Transverse colon (tissue), 4 donors: ENCODE data around the gene MRPL55.

Experiments
- EP300 ChIP-seq: sonication (generic); formaldehyde crosslinking; IDR thresholded peaks from one replicate; pipeline ENCODE4 v1.6.1; 2017; ENCODE audit warnings: antibody characterized with exemption, low read depth
- POLR2A ChIP-seq: fragments of 450-650 bp; IDR thresholded peaks from one replicate; pipeline ENCODE4 v1.6.1; 2016; ENCODE audit warnings: antibody characterized with exemption, mild to moderate bottlenecking, moderate library complexity
- POLR2AphosphoS5 ChIP-seq, 3 donors: sonication (generic); formaldehyde crosslinking; IDR thresholded peaks; one replicate each; pipeline ENCODE4 v1.6.1; 2016; ENCODE audit warnings: antibody characterized with exemption in 3 of 3
- TF ChIP-seq, protein P1 (sequence below), 5 experiments: fragments of 200-600 bp in 3 of 5; fragments of 450-650 bp in 2 of 5; sonication (generic) in 3 of 5; IDR thresholded peaks; 1 replicate in 2 of 5; 2 replicates in 3 of 5; pipeline ENCODE4 v1.5.1; 2016 to 2017; ENCODE audit warnings: antibody characterized with exemption in 5 of 5, inconsistent platforms in 3 of 5, mild to moderate bottlenecking in 2 of 5, moderate library complexity in 1 of 5

DNA sequence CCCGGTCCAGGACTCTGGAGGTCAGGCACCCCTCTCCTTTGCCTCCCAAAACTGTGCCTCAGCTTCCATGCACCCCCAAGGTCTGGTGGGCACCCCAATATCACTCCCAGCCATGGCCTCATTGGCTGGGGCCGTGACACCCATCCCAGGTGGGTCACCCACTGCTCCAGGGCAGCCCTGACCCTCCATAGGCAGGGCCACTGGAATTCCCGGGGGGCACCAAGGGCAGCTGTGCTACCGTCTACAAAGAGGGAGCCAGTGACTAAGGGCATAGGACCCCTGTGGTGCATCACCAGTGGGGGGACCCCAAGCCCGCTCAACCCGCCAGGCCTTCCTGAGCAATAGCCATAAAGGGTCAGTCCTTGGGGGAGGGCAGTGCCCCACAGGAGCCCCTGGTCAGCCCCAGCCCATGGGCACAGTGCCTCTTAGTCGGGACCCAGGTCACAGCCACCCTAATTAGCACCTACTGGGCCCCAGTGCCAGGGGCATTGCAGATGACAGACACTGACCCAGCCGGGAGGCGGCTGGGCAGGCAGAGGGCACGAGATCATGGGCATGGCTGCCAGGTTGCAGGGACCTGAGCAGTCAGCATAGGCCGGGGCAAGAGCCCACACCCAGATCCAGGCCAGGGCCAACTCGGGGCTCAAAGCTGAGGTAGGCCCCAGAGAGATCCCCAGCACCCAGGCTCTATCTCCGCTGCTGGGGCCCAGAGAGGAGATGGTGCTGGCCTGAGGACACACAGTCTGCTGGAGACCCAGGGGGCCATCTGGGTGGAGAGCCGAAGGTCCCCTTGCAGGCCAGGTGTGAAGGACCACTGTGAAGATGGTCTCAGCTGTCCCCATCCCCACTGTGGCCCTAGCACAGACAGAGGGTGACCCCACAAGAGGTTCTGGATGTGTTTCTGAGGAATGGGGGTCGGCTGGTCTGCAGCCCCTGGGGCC is 45.6 kb downstream of the MRPL55 start:
- TF ChIP-seq, protein P1, sequence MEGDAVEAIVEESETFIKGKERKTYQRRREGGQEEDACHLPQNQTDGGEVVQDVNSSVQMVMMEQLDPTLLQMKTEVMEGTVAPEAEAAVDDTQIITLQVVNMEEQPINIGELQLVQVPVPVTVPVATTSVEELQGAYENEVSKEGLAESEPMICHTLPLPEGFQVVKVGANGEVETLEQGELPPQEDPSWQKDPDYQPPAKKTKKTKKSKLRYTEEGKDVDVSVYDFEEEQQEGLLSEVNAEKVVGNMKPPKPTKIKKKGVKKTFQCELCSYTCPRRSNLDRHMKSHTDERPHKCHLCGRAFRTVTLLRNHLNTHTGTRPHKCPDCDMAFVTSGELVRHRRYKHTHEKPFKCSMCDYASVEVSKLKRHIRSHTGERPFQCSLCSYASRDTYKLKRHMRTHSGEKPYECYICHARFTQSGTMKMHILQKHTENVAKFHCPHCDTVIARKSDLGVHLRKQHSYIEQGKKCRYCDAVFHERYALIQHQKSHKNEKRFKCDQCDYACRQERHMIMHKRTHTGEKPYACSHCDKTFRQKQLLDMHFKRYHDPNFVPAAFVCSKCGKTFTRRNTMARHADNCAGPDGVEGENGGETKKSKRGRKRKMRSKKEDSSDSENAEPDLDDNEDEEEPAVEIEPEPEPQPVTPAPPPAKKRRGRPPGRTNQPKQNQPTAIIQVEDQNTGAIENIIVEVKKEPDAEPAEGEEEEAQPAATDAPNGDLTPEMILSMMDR (IDR thresholded peaks at IDR 0.05) = no peak
- TF ChIP-seq POLR2AphosphoS5 (IDR thresholded peaks at IDR 0.05) (no peak), POLR2A (no peak), EP300 (no peak)
